HG03378 (cell line): ENCODE measurements around the gene DLGAP4.

Source experiments
- ATAC-seq: cut with Tn5 transposase; IDR thresholded peaks from one replicate; pipeline ENCODE4 v1.9.1; 2021; ENCODE audit warnings: mild to moderate bottlenecking, moderate library complexity; ENCODE audit not compliant: unreplicated experiment

The DLGAP4 gene

GRCh38 chr20:36525620-36526365, 219.7 kb downstream of the DLGAP4 start:
- no peak for ATAC-seq

DNA sequence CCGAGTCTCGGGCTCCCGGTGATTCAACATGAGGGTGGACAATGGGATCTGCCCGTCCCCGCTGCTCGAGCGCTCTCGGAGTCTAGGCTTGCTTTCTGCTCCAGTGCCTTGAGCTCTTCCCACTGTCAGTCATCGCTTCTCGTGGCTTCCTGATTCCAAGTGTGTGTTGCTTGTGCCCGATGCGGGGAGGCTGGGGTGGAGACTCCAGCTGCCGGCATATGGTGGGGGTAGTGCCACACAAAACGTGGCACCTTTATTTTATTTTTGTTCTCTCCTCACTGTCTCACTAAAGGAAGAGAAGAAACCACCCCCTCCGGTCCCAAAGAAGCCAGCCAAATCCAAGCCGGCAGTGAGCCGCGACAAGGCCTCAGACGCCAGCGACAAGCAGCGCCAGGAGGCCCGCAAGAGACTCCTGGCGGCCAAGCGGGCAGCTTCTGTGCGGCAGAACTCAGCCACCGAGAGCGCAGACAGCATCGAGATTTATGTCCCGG, 220.4 kb downstream of the DLGAP4 start:
- ATAC-seq, result no peak

DNA sequence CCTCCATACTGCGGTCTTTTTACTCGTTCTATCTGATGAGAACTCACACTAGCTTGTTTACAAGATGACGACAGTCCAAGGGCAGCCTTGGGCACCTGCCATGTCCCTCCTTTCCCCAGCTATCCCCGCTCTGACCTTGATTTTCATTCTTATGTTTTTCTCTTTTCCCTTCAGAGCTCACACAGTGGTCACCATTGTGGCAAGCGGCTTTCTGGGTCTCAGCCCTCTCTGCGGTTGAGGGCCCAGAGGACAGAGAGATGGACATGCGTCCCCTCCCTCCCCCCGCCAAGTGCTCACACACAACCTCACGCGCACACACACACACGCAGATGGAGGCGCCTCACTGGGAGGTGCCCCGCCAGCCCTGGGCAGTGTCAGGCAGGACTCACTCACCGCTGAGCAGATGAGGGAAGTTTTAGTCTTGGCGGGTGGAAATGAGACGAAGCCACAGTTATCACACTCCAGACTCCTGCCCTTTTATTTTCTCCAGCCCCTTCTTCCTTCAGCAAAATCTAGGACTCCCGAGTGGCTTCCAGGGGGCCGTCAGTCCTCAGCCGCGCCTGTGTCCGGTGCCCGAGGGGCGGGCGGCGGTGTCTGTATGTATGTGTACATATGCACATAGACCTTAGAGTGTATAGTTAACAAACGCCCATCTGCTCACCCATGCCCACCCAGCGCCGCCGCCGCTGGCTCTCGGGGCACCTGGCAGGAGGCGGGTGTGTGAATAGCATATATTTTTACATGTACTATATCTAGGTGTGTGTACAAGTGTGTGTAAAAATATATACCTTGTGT, 221.4 kb downstream of the DLGAP4 start:
- ATAC-seq, result no peak

- no peak for ATAC-seq
Measured at GRCh38 chr20:36528176-36528874, 222.2 kb downstream of the DLGAP4 start.

GRCh38 chr20:36528875-36529417, 222.8 kb downstream of the DLGAP4 start:
- no peak for ATAC-seq

DNA sequence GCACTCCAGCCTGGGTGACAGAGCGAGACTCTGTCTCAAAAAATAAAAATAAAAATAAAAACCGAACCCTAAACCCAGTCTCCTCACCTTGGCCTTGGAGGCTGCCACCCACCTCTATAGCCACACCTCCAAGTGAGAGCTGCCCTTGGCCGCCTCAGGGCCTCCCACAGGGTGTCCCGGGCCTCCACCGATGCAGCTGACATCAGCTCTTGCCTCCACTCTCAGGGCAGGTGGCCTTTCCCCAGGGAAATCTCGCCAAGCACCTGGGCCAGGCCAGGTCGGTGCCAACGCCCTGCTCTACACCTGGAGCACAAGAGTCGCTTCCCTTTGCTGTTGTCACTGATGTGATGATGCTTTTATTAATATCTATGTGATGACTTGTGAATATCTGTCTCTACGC, 226.2 kb downstream of the DLGAP4 start:
- no peak for ATAC-seq

DNA sequence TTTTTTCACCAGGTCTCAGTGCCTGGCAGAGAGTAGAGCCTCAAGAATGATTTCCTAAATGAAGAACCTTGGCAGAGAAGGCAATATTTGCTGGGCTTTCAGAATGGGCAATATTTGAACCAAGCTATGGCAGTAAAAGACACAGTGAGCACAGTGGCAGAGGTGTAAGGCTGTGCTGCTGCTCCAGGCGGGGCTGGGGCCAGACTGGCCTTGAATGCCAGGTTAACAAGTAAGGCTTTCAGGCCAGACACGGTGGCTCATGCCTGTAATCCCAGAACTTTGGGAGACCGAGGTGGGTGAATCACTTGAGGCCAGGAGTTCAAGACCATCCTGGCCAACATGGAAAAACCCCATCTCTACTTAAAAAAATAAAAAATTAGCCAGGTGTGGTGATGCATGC, 226.7 kb downstream of the DLGAP4 start:
- ATAC-seq, result no peak

- no peak for ATAC-seq
Measured at GRCh38 chr20:36538026-36538722, 232.0 kb downstream of the DLGAP4 start.

GRCh38 chr20:36540551-36541211, 234.5 kb downstream of the DLGAP4 start:
- no peak for ATAC-seq

DNA sequence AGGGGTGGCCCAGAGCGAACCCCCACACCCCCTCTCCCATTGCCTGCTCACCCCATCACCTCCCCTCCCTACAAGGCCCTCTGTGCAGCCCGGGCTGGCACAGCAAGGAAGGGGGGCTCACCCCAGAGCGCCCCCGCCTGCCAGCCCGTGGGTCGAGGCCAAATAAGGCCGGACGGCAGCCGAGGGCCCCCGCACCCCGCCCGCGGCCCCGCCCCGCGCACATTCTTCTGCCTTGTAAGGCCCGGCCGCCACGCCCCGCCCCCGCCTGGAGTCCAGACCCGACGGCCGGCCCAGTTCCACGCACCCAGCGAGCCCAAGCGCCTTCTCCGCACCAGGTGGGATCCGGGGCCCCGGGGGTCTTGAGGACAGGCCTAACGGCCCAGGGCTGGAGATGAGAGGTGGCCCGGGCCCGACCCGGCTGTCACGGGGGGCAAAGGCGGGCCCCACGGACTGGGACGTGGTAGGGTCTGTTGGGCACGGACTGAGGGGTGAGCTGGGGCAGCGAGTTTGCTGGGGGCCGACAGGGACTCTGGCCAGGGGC, 235.2 kb downstream of the DLGAP4 start, which contains the start of gene MYL9:
MYL9 (plus strand) TSS at position 293 of the 541 bp plus-strand sequence. CDS start 3,366 bp downstream, outside the sequence.
- no peak for ATAC-seq

DNA sequence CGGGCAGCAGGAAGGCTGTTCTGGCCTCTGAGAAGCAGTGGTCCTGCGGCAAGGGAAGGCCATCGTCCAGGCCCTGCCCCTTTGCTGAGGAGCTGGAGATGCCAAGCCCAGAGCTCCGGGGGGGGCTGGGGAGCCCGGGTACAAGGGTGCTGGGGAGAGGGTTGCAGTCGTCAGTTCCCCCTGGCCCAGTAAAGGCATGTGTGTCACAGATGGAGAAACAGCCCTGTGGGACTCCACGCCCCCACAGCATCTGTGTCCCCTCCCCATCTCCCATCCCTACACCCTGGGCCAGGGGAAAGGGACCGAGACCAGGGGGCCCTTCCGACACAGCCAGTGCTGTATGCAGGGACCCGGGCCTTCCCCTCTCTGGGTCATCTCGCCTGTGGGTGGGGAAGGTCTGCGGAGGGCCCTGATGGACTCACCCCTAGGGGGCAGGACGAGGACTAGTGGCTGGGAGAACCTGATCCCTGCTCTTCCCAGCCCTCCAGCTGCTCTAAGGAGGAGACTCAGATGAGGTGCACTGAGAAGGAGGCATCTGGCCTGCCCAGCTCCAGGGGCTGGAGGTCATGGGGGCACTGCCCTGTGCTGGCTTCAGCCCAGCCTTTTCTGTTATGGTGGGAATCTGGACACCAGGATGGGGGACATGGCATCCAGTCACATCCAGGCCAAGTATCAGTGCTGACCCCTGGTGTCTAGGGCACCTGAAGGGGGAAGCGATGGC, 235.8 kb downstream of the DLGAP4 start:
- ATAC-seq, result no peak

DNA sequence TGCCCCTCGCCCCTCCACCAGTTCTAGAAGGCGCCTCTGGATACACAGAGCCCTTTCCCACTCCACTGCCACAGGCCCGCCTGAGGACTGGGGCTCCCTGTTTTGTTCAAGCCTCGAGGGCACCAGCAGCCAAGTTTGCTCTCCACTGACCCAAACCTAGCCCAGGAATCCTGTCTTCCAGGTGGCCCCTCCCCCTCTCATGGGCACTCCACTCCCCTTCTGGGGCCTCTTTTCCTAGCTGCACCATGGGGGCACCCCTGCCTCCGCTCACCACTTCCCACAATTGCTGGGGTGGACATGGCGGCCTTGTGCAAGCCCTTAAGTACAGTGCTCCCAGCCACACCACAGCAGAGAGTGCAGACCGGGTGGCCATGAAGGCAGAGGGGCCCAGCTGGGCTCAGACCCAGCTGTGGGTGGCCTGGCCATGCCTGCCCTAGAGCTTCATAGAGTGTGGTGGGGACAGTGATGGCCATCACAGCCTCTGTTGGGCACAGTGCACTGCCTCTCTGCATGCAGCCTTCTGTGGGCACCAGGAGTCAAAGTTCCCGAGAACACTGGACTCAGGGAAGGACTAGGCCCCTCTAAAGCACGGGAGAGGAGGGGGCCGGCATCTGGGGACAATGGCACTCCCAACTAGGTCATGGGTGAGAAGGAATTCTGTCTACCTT, 236.5 kb downstream of the DLGAP4 start:
- no peak for ATAC-seq

DNA sequence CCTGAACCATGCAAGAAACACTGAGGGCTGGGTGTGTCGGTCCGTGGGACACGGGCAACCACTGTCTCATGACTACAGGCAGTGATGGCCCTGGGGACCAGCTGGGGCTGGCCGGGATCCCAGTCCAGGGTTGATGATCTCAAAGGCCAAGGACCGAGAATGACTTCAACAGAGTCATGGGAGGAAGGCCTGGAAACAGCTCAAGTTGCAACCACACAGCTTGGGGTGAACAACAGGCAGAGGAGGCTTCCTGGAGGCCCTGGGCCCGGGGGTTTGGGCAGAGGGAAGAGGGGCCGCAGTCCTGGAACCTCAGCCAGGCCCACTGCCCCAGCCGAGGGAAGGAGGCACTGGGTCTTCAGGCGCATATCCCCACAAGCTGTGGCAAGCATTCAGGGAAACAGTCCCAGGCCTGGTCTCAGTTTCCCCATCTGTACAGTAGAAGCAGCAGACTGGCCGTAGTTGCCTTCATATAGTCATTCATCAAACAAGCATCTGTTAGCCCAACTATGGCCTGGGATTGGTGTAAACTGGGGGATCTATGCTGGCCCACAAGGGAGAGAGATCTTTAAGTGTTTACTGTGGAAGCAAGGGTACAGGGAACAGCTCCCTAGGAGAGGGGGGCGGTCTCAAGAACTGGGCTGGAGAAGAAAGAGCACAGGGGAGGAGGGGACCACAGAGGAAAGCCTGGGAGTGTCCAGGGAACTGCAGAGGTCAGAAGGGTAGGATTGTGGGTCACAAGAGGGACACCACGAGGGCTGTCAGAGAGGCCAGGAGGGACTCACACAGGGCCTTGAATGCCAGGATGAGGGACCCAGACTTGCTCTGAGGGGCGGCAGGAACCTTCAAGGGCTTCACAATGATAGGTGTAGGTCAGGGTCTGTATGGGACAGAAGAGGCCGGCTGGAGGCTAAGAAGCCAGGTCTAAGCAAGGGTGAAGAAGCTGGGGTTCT, 237.3 kb downstream of the DLGAP4 start:
- ATAC-seq, result no peak

GRCh38 chr20:36544134-36545018, 238.2 kb downstream of the DLGAP4 start:
- no peak for ATAC-seq

- no peak for ATAC-seq
Measured at GRCh38 chr20:36546111-36546736, 240.1 kb downstream of the DLGAP4 start.
